Fibroblast of skin of back (primary cell): Measurements from ENCODE around the gene BARD1.
"Not testable (repeated sequence)": the region's sequence is repeated elsewhere in the genome, so short reads cannot be mapped to it uniquely, and the experiment has no call there.

Experiments
- DNase-seq: peaks from one replicate; pipeline ENCODE4 v3.0.0-alpha.2; 2013

BARD1 gene

DNA sequence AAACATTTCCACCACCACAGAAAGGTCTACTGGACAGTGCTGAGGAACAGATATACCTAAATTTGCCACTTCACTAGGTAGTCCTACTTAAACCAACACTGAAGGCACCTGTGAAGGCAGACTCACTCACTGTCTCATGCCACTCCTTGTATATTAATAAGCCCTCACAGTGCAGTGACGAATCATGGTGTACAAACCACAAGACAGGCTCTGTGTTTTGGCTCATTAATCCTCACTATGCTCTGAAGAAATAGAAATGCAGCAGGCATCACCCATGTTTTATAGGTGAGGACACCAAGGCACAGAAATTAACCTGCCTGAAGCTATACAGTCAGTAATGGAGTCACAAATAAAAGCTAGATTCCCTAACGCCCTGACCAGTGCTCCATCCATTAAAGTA, 44.3 kb downstream of the BARD1 start:
- no peak for DNase-seq

DNA sequence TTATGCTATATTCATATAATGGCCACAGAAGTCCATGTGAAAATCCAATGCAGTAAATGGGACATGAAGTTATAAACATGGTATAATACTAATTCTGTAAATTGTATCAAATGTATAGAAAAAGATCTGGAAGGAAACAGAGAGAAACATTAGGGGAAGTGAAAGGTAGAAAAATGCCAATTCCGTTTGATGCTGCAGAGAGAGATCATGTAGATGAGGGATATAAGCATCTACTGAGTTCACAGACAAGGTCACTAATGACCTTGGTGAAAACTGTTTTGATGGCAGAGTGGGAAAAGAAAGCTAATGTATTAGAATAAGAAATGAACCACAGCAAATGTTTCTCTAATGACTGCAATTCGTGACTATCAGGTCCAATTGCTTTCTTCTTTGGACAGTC, 56.0 kb downstream of the BARD1 start:
- DNase-seq = no peak

DNA sequence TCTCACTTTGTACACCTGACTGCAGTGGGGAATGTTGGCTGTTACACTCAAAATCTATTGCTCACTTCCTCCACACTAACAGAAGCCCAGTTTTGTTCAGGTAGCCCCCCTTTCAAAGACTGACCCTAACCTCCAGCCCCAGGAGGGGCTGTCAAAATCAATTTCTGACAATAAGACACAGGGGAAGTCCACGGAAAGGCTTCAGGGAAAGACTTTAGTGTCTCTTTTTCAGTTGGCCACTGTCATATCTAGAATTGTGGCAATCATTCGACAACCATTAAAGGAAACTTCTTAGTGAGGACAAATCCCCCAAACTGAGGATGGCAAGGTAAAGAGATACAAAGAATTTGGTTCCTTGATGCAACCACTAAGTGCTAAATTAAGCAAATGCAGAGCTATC, 59.0 kb downstream of the BARD1 start:
- no peak for DNase-seq

DNA sequence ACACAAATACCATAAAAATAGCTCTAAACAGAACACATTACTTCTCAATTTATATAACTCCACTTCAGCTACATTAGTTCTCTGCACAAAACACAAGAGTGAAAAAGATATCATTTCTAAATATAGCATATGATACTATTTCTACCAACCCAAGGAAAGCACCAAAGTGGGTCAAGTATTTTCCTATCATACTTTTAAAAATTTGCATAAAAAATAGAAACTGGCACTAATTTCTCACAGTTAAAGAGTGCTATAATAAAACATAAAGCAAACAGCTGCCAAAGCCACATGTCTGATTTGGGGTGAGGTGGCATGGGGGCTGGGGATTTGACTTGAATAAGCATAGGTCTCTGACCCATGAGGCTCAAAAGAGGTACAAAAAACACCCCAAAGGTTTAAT, 61.5 kb downstream of the BARD1 start:
- no peak for DNase-seq

DNA sequence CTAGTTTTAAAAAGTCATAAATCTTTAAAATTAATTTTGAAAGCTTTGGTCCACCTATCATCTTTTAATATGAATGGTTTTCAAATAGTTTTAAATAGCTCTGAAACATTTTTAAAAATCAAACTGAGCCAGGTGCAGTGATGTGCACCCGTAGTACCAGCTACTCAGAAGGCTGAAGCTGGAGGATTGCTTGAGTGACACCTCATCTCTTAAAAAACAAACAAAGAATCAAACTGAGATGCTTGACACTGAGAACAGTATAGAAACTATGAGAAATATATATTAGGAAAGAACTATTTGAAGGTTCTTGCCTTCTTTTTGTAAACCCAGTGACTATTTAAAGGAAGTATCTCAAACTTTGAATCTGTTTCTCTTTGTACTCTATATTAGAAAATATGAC, 67.4 kb downstream of the BARD1 start:
- DNase-seq = no peak

DNA sequence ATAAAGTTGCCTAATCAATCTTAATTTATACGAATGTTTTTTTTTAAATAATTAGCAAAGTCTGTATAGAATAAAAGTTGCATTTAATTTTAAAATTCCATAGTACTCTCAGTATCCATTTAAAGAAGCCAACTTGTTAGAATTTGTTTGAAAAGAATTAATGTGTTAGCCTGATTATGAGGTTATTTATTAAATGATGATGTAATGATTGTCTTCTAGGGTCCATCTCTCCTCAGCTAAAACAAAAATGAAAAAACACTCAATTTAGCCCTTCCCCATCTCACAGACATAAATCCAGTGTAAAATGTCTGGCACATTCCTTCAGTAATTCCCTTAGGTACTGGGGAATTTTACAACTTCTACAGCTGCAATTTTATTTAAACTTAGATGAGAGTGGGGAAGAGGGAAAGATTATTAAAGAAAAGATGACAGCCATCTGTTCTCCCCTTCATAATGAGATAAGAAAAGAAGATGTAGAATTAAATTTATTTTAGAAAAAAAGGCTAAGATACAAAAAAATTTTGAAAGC, 68.6 kb downstream of the BARD1 start:
- DNase-seq = peak; percentile 17

DNA sequence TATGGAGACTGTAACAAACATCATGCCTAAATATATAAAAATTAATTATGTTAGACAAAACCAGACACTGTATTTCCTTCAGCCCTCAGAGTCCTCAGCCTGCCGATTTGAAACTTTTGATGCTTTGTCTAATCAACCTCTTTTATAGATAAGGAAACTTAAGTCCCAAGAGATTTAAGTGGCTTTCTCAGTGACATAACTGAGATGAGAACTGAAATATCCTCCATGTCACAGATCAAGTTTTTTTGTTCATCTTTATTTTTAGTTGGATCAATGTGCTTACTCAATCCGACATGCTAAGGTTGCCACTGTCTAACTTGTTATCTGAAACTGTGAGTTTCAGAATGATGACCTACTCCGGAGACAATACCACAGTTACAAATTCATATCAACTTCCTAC, 72.3 kb downstream of the BARD1 start:
- no peak for DNase-seq

DNA sequence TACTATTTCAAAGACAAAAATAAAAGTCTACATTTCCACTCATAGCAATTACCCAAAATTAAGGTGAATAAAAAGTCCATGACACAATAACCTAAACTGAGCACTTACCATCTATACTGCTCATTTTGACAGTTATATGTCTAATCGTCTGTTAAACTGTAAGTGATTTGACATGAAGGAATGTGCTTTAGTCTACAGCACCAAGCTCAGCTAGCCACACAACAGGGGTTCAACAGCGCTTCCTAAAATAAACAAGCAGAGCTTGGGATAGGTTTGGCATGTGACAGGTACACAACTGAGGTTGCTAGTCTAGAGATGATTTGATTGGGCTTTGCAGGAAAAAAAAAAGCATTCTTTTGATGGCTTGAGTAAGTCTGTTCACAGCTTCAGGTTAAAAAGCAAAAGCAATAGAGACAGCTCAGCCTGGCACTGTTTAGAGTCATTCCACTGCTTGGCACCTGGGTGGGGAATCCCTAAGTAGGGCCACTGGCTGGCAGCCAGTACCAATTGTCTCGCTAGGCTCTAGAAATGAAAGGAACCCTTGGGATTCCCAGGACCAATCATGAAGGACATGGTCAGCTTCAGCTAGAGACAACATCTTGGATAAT, 78.6 kb downstream of the BARD1 start:
- DNase-seq = peak; percentile 4

DNA sequence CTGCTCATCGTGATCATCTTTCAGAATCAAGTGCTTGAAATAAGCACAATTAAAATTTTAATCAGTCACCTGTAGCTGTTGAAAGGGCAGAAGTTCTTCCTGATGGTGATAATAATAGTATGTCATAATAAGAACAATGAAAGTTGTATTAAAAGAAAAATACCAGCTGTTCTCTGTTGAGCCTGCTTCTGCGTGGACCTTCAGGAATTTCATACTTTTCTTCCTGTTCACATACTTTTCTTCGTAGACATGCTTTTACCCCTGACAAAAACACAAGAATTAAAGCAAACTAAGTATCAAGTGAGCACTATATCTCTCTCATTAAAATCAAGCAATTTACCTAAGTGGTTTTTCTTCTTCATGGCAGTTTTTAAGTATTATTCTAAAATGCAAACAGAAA, 79.2 kb downstream of the BARD1 start:
- peak; percentile 8 for DNase-seq

DNA sequence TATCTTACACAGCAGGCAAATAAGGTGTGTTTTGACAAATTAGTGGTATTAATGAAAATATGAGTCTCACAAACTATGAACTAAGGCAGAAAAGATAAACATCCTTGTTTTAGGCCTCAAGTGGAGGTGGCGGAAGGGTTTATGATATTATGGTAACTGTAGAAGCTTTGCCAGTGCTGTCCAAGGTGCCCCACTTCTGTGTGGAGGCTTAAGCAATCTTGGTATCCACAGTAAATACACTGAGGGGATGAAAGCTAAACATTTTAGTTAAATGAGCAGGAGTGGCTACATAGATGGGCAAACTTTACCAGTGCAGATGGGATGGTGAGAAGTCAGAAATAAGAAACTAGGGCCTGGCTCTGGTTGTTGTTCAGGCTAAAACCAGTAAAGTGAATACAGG, 84.7 kb downstream of the BARD1 start:
- no peak for DNase-seq

DNA sequence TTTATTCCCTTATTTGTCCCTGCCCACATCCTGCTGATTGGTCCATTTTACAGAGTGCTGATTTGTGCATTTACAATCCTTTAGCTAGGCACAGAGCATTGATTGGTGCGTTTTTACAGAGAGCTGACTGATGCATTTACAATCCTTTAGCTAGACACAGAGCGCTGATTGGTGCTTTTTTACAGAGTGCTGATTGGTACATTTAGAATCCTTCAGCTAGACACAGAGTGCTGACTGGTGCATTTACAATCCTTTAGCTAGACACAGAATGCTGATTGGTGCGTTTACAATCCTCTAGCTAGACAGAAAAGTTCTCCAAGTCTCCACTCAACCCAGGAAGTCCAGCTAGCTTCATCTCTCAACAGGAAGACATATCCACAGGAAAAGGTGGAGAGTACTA, 91.6 kb downstream of the BARD1 start:
- not testable (repeated sequence) for DNase-seq

DNA sequence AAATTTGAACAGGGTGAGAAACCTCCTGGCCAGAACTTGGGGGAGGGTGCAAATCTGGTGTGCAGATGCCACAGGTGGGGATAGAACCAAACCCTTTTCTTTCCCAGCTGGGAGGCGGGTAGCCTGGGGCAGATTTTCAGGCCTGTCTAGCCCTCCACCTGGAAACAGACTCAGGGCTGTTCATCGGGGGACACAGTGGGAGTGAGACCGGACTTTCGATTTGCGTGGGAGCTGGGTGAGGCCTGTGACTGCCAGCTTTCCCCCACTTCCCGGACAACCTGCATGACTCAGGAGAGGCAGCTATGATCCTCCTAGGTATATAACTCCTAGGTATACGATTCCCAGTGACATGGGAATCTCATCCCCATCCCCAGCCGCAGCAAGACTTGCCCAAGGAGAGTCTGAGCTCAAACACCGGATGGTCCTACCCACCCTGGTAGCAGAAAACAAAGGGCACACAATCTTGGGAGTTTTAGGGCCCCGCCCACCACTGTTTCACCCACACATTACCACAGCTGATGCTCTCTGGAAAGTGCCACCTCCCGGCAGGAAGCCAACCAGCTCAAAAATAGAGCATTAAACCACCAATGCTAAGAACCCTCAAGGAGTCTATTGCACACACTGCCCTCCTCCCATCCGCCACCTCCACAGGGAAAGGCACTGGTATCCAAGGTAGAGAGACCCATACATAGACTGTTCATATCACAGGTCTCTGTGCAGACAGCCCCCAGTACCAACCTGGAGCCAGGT, 92.5 kb downstream of the BARD1 start:
- DNase-seq = no peak

DNA sequence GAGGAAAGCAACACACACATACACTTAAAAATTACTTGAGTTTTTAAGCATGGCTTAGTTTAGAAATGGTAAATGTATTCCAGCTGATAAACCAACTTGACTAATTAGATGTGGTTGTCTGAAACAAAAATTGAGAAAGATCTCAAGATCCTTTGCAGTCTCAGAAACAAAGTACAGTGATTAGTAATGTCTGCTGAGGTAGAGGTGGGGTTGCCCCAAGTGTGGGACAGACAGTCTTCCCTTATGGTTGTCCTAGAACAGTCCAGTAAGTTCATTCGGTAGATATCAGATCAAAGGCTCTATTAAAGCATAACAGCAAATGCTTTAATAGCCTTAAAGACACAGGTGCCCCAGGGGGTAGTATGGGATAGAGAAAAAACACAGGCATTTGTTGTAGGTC, 94.5 kb downstream of the BARD1 start:
- DNase-seq = no peak

DNA sequence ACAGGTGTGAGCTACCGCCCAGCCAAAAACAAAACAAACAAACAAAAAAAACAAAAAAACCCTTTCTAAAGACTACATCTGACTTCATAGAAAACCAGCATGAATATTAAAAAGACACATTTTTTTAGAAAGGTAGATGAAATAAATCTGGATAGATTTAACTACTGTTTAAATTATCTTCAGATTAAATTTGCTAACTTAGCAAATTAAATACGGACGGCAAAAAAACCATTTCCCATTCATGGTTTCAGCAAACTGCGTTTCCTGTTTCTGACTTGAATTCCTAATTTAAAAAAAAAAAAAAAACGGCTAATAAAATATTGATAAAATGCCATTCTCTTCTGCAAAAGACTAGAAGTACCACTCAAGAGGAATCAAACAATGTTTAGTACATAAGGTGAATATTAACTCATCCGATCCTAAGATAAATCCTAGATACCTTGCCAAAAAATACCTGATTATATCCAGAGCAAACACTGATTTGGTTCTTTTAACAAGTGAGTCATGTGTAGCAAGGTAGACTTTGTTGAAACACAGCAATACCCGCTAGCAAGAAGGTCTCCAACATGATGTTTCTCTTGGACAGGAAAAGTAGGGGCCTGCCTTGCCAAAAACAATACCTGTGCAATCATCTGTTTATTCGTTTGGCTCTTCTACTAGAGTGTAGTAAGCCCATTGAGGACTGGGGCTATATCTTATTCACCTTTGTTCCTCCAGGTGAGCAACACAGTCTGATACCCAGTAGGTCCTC, 96.2 kb downstream of the BARD1 start:
- no peak for DNase-seq

DNA sequence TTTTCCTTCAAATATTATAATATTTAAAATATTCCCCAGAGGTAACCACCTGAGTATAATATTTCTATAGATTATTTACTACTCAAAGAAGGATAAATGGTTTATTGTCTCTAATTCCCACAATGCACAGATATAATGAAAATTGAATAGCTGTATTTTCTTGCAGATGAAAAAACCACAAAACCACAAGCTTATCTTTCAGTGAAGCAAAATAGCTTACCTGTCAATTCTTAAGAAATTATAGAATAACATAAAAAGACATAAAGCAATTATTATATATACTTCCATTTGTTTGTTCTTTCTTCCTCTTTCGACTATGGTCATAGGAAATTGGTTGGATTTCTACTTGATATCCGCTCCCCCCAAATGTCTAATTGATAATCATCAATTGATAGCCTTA, 98.8 kb downstream of the BARD1 start:
- no peak for DNase-seq

DNA sequence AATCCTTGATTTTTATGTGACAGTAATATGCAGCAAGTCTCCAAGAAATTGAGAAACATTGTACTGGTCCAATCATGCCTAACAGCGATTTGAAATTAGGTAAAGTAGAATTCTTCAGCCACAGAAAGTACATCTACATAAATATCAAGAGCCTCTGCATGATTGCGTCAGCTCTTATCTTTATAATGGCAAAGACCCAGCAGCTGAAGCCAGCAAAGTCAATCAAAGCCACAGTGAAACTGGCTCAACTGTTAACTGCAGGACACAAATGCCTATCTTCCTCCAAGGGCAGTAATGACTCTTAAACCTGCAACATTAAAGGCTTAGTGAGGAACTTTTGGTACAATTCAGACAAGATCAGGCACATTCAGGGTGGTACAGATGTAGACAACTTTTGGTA, 102.5 kb downstream of the BARD1 start:
- DNase-seq = no peak

DNA sequence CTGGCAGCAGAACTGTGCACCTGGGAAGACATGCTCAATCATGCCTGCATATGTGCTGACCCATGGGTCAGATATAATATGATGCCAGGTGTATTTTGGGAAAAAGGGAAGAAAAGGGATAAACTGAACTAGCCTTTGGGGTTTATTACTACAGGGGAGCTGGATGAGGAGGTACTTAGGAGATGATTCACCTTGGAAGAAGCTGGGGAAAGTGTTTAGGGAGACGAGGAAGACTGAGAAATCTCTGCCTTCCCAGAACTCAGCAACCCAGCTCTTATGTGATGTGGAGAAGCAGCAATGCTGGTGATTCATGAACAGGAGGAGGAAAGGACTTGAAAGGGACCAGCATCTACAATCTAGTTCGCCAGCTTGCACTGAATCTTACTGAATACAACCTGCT, 110.2 kb downstream of the BARD1 start:
- DNase-seq = no peak

DNA sequence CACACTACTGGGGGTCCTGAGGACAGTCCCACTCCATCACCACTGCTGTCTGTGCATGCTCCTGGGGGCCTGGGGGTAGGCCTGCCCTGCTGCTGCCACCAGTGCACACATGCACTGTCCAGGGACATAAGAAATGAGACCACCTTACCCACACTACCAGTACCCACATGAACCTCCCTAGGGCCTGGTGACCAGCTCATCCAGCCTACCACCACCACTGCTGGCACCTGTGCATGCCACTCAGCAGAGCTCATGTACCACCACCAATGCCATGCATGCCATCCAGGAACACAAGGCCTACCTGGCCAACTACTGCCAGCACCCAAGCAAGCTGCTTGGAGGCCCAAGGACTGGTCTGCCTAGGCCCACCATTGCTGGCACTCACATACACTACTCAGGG, 112.8 kb downstream of the BARD1 start:
- DNase-seq = no peak

DNA sequence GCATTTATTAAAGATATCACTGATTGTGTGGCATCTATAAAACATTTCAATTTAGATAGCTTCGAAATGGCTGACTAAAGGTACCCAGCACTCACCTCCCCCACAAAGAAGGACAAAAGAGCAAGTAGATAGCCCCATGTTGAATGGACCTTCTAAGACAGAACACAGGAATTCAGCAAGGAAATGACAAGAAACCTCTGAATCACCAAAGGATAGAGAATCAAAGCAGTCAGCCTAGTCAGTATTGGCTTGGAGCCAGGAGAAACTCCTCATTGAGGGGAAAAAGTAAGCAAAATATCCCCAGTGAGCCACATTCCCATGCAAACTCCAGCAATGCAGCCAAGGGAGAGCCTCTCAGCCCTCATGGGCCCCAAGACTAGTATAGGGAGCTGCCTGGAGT, 113.7 kb downstream of the BARD1 start:
- peak; percentile 16 for DNase-seq

DNA sequence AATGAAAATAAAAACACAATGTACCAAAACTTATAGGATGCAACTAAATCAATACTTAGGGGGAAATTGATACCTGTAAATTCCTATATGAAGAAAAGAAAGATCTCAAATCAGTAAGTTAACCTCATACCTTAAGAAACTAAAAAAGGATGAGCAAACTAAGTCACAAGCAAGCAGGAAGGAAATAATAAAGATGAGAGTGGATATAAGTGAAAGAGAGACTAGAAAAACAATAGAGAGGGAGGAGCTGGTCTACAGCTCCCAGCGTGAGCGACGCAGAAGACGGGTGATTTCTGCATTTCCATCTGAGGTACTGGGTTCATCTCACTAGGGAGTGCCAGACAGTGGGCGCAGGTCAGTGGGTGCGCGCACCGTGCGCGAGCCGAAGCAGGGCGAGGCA, 125.9 kb downstream of the BARD1 start:
- DNase-seq = not testable (repeated sequence)

DNA sequence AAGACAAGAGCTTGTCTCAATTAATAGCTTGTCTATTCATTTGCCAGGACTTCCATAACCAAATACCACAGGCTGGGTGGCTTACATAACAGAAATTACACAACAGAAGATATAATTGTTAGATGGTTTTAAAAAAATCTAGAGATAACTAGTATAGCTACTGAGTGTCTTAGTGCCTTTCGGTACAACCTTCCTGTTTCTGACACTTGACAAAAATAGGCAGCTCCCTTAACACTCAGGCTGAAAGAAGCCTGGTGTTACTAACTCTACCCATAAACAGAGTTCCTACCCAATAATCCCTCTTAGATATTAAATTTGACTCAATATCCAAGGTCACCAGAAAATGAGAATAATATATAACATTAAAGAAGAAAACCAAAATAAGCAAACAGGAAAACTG, 129.7 kb downstream of the BARD1 start:
- no peak for DNase-seq

DNA sequence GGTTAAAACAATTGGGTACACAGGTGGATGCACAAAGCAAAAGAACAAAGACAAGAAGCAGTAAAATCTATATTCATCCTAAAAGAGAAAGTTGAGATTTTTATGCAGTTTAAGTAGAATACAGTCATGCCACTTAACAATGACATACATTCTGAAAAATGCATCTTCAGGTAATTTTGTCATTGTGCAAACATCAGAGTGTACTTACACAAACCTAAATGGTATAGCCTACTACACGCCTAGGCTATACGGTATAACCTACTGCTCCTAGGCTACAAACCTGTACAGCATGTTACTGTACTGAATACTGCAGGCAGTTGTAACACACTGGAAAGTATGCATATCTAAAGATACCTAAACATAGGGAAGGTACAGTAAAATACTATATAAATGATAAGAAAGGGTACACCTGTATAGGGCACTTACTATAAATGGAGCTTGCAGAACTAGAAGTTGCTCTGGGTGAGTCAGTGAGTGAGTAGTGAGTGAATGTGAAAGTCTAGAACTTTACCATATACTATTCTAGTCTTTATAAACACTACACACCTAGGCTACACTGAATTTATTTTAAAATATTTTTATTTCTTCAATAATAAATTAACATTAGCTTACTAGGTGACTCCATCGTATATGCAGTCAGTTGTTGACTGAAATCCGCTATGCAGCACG, 132.9 kb downstream of the BARD1 start:
- no peak for DNase-seq
